Prostate gland (tissue), 2 donors: Measurements from ENCODE around the gene CBARP. TPM values are rescaled to one million over a fixed set of nuclear protein-coding genes. Genes with fewer than 3 reads are reported as not detected.

Experiments
- DNase-seq: peaks from one replicate; pipeline ENCODE4 v3.0.0-alpha.2; 2019; ENCODE audit warnings: low spot score
- H3K27ac ChIP-seq, 2 donors: fragments of 200-600 bp; sonication (generic); 2 replicates each; pipeline ENCODE4 v1.5.1; 2017 to 2019
- H3K27me3 ChIP-seq: fragments of 200-600 bp; sonication (generic); replicated peaks from 2 replicates; pipeline ENCODE4 v1.5.1; 2019; ENCODE audit not compliant: insufficient read depth
- H3K36me3 ChIP-seq, 2 donors: fragments of 200-600 bp; sonication (generic); 1 replicate in 1 of 2; 2 replicates in 1 of 2; pipeline versions ENCODE4 v1.5.1 to v1.8.1; 2017 to 2019
- H3K4me1 ChIP-seq: fragments of 200-600 bp; sonication (generic); replicated peaks from 2 replicates; pipeline ENCODE4 v1.5.1; 2019
- H3K4me3 ChIP-seq, 2 donors: fragments of 200-600 bp; sonication (generic); 2 replicates each; pipeline ENCODE4 v1.5.1; 2017 to 2019
- H3K9me3 ChIP-seq: fragments of 200-600 bp; sonication (generic); 2 replicates; pipeline ENCODE4 v1.5.1; 2017
- POLR2A ChIP-seq: fragments of 450-650 bp; IDR thresholded peaks from one replicate; pipeline ENCODE4 v1.6.1; 2016; ENCODE audit warnings: antibody characterized with exemption, mild to moderate bottlenecking
- POLR2AphosphoS5 ChIP-seq: sonication (generic); formaldehyde crosslinking; IDR thresholded peaks from one replicate; pipeline ENCODE4 v1.6.1; 2017; ENCODE audit warnings: antibody characterized with exemption
- WGBS: methylation state at CpG from one replicate; pipeline ENCODE4 v1.1.5; 2018; 5-methylcytosine and 5-hydroxymethylcytosine counted together
- intact Hi-C: fragments of 100-400 bp; cut with DNase I; formaldehyde crosslinking; loops from one replicate; pipeline ENCODE4 v1.14.2; 2022
- total RNA-seq, 2 donors: library from RNA; depleted of rRNA; stranded (reverse); fragments of >200 nt; gene quantifications; one replicate each; pipeline ENCODE4 v1.1.0, GENCODE V29; 2016
- TF ChIP-seq, protein P1 (sequence below), 4 experiments: fragments of 200-600 bp in 2 of 4; fragments of 450-650 bp in 2 of 4; sonication (generic) in 2 of 4; IDR thresholded peaks; 1 replicate in 3 of 4; 2 replicates in 1 of 4; pipeline ENCODE4 v1.5.1; 2016 to 2019; ENCODE audit warnings: antibody characterized with exemption in 4 of 4, mild to moderate bottlenecking in 2 of 4, moderate library complexity in 2 of 4

Gene CBARP
- total RNA-seq, 2 donors from 2014 or later = 0.68 to 4.4 TPM

- Histone ChIP-seq H3K36me3 (peaks cover 0 to 10% of the 10 kb centered on the region in 2 donors), H3K27ac (no peak overlapping the region), H3K9me3 (no peaks in the 10 kb centered on the region), H3K27me3 (no peaks in the 10 kb centered on the region), H3K4me1 (no peaks in the 10 kb centered on the region), H3K4me3 (no peak overlapping the region)
- DNase-seq = no peak
- intact Hi-C loops = no loop called here
- no peak for TF ChIP-seq POLR2AphosphoS5
- 95% methylated on average over 100 of the region's 100 CpGs for WGBS
Observed at GRCh38 chr19:1228161-1228957, 9.4 kb downstream of the CBARP start.

DNA sequence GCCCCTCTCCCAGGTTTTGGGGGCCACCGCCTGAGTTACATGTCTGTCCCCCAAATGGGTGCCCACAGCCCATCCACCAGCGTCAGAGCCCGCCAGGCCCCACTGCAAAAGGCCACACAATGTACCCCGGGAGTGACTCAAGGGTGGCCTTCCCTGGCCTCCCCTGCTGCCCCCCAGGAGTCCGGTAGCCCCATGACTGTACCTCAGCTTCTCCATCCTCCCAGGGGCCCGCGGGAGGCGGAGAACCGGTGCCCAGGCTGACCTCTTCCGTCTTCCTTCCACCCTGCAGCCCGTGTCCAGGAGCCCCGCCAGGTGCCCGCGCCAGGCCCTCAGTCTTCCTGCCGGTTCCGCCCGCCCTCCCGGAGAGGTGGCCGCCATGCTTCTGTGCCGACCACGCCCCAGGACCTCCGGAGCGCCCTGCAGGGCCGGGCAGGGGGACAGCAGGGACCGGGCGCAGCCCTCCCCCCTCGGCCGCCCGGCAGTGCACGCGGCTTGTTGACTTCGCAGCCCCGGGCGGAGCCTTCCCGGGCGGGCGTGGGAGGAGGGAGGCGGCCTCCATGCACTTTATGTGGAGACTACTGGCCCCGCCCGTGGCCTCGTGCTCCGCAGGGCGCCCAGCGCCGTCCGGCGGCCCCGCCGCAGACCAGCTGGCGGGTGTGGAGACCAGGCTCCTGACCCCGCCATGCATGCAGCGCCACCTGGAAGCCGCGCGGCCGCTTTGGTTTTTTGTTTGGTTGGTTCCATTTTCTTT lies 10.3 kb downstream of the CBARP start:
- Histone ChIP-seq H3K27ac (no peak overlapping the region), H3K36me3 (peaks cover 0 to 10% of the 10 kb centered on the region in 2 donors), H3K4me1 (no peaks in the 10 kb centered on the region), H3K9me3 (no peaks in the 10 kb centered on the region), H3K4me3 (no peak overlapping the region), H3K27me3 (no peaks in the 10 kb centered on the region)
- WGBS = 90% methylated on average over 46 of the region's 56 CpGs
- TF ChIP-seq POLR2AphosphoS5 (no peak), POLR2A (no peak)
- TF ChIP-seq, protein P1, sequence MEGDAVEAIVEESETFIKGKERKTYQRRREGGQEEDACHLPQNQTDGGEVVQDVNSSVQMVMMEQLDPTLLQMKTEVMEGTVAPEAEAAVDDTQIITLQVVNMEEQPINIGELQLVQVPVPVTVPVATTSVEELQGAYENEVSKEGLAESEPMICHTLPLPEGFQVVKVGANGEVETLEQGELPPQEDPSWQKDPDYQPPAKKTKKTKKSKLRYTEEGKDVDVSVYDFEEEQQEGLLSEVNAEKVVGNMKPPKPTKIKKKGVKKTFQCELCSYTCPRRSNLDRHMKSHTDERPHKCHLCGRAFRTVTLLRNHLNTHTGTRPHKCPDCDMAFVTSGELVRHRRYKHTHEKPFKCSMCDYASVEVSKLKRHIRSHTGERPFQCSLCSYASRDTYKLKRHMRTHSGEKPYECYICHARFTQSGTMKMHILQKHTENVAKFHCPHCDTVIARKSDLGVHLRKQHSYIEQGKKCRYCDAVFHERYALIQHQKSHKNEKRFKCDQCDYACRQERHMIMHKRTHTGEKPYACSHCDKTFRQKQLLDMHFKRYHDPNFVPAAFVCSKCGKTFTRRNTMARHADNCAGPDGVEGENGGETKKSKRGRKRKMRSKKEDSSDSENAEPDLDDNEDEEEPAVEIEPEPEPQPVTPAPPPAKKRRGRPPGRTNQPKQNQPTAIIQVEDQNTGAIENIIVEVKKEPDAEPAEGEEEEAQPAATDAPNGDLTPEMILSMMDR (IDR thresholded peaks at IDR 0.05) = no peak
- intact Hi-C loops = no loop called here
- no peak for DNase-seq

DNA sequence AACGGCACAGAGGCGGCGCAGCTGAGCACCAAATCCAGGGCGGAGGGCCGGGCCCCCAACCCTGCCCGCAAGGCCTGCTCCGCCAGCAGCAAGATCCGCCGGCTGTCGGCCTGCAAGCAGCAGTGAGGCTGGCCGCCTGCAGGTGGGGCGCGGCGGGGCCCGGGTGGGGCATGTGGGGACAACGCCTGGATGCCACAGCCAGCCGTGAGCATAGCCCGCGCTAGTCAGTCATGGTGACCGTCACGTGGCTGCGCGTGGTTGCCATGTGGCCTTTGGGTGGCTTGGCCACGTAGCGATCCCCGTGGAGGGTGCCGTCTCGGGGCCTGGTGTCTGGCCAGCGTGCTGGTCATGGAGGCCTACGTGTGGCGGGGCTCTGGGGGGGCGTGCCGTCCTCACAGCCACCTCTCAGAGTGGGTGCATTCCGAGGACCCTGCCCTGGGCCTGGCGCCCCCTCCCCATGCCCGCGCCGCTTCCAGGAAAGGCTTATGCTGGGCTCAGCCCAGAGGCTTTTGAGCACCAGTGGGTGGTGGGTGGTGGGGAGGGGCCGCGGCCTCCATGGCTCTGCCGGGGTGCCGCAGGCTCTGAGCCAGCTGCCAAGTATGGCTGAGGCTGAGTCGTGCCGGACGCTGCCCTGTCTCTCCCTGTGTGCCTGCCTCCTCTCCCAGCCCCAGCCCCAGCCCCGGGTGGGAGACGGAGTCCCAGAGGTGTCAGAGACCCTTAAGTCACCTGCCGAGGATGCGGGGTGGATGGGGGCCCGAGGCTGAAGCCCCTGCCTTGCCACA lies 11.1 kb downstream of the CBARP start:
- Histone ChIP-seq H3K4me1 (no peaks in the 10 kb centered on the region), H3K27me3 (no peaks in the 10 kb centered on the region), H3K27ac (no peak overlapping the region), H3K4me3 (no peak overlapping the region), H3K9me3 (no peaks in the 10 kb centered on the region), H3K36me3 (peaks cover 0 to 10% of the 10 kb centered on the region in 2 donors)
- 87% methylated on average over 46 of the region's 50 CpGs for WGBS
- intact Hi-C loops = no loop called here
- no peak for DNase-seq
- TF ChIP-seq POLR2A = no peak
- TF ChIP-seq, protein P1 (IDR thresholded peaks at IDR 0.05) = no peak
- TF ChIP-seq POLR2AphosphoS5 = no peak

DNA sequence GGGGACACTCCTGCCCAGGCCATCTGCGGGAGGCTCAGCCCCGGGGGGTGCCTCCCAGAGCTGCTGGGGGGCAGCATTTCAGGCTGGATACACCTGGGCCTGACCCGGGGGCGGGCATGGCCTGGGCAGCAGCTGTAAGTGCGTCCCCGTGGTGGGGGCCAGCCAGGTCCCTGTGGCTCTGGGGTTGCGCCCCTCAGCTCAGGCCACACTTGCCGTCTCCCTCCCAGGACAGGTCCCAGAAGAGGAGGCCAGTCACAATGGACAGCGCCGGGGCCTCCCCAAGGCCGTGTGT lies 11.6 kb downstream of the CBARP start:
- Histone ChIP-seq H3K27me3 (no peaks in the 10 kb centered on the region), H3K4me1 (no peaks in the 10 kb centered on the region), H3K27ac (no peak overlapping the region), H3K4me3 (no peak overlapping the region), H3K36me3 (peaks cover 0 to 10% of the 10 kb centered on the region in 2 donors), H3K9me3 (no peaks in the 10 kb centered on the region)
- no peak for DNase-seq
- WGBS = 92% methylated on average over 7 of the region's 11 CpGs
- intact Hi-C loops = no loop called here
- no peak for TF ChIP-seq POLR2A
- TF ChIP-seq POLR2AphosphoS5 = no peak
- TF ChIP-seq, protein P1 (IDR thresholded peaks at IDR 0.05) = no peak
